Heart left ventricle (tissue), 16 donors: Measurements from ENCODE around the gene NACAD. TPM values are rescaled to one million over a fixed set of nuclear protein-coding genes. Genes with fewer than 3 reads are reported as not detected.

Experiments used
- ATAC-seq, 4 donors: fragments of 200-7000 bp; cut with Tn5 transposase; one replicate each; pipeline ENCODE4 v1.9.1; 2020 to 2022; ENCODE audit warnings: moderate library complexity in 4 of 4, mild to moderate bottlenecking in 3 of 4, moderate number of reproducible peaks in 1 of 4
- DNase-seq, 5 donors: peaks; one replicate each; pipeline ENCODE4 v3.0.0-alpha.2; 2020
- H3K27ac ChIP-seq, 12 donors: fragments of 200-600 bp; sonication (generic) in 4 of 12; one replicate each; pipeline versions ENCODE4 v1.5.0 to v1.8.0; 2016 to 2022; ENCODE audit warnings: mild to moderate bottlenecking in 2 of 12
- H3K27me3 ChIP-seq, 9 donors: fragments of 200-600 bp; sonication (generic) in 2 of 9; one replicate each; pipeline versions ENCODE4 v1.5.1 to v1.8.0; 2016 to 2022; ENCODE audit warnings: mild to moderate bottlenecking in 3 of 9
- H3K36me3 ChIP-seq, 9 donors: fragments of 200-600 bp; sonication (generic) in 2 of 9; one replicate each; pipeline versions ENCODE4 v1.5.0 to v1.8.0; 2018 to 2022; ENCODE audit warnings: mild to moderate bottlenecking in 2 of 9
- H3K4me1 ChIP-seq, 12 donors: fragments of 200-600 bp; sonication (generic) in 4 of 12; one replicate each; pipeline versions ENCODE4 v1.5.0 to v1.8.0; 2016 to 2022; ENCODE audit warnings: mild to moderate bottlenecking in 3 of 12
- H3K4me3 ChIP-seq, 12 donors: fragments of 200-600 bp; sonication (generic) in 4 of 12; one replicate each; pipeline versions ENCODE4 v1.5.0 to v1.8.0; 2017 to 2022; ENCODE audit warnings: mild to moderate bottlenecking in 9 of 12, moderate library complexity in 4 of 12
- H3K9me3 ChIP-seq, 12 donors: fragments of 200-600 bp; sonication (generic) in 4 of 12; one replicate each; pipeline versions ENCODE4 v1.5.0 to v1.8.0; 2016 to 2022; ENCODE audit warnings: mild to moderate bottlenecking in 1 of 12
- POLR2A ChIP-seq, 2 donors: fragments of 450-650 bp; IDR thresholded peaks; one replicate each; pipeline ENCODE4 v1.6.1; 2017; ENCODE audit warnings: antibody characterized with exemption in 2 of 2, mild to moderate bottlenecking in 2 of 2, moderate library complexity in 2 of 2
- WGBS, 4 donors: extraction: QIAGEN DNeasy Blood & Tissue Kit in 2 of 4; methylation state at CpG; one replicate each; pipeline versions ENCODE4 v1.1.5 to v1.1.7; 2013 to 2018; 5-methylcytosine and 5-hydroxymethylcytosine counted together
- intact Hi-C, 10 donors: fragments of 100-400 bp; cut with DNase I; formaldehyde crosslinking; loops; one replicate each; pipeline versions ENCODE4 v1.11.1 to v1.14.2; 2022
- polyA plus RNA-seq, 2 donors: library from polyadenylated mRNA; stranded (reverse); fragments of 200-250 nt; gene quantifications; one replicate each; pipeline ENCODE4 v1.2.3, GENCODE V29; 2013
- total RNA-seq, 9 donors: library from RNA; depleted of rRNA in 2 of 9; stranded (reverse); fragments of >200 nt in 2 of 9; fragmentation: NEBNext Ultra II Directional in 3 of 9; extraction: Animal tissue kit (Norgen Biotek cat#: 25700) in 3 of 9; gene quantifications; one replicate each; pipeline versions ENCODE4 v1.1.0 to v1.2.4, GENCODE V29; 2016 to 2023
- TF ChIP-seq, protein P1 (sequence below), 12 donors: fragments of 200-600 bp; sonication (generic) in 4 of 12; IDR thresholded peaks; one replicate each; pipeline versions ENCODE4 v1.5.0 to v1.8.0; 2018 to 2022; ENCODE audit warnings: antibody characterized with exemption in 12 of 12, mild to moderate bottlenecking in 5 of 12
- donor health status: ischemic (EF 13 %, LVEDD 7.1; RV severe dilation, severe dysfunction).
- donor health status: healthy with polysubstance abuse.
- donor health status: DM: no; HTN: yes; CAD: no.
- donor health status: DM: no; HTN: no; CAD: no.
- donor health status: ischemic (EF 25% LVEDD 6.9; RV normal size, moderate dysfunction).
- donor health status: ischemic (EF 25% LVEDD 5.7; RV mildly dilated, moderate dysfunction).
- donor health status: healthy.
- donor health status: DM: yes; HTN: yes; CAD: no.
- donor health status: ischemic (EF 35%, LVEDD 5.7; RV mildly dilated, moderate dysfunction).
- donor health status: nonischemic (EF 11% LVEDD 7.7; RV severe dilation, severe dysfunction).
- donor health status: DM: yes; HTN: yes; CAD: no.
- donor health status: PGD.
- donor health status: ischemic (EF 29% LVEDD 5.4; RV normal size, mild dysfunction).
- donor health status: nonischemic (EF 23%, LVEDD 6.1; RV moderate dilation, normal function).

The NACAD gene
- total and polyA plus RNA-seq, 11 donors, result 1.9 to 16.3 (median 5.3) TPM

DNA sequence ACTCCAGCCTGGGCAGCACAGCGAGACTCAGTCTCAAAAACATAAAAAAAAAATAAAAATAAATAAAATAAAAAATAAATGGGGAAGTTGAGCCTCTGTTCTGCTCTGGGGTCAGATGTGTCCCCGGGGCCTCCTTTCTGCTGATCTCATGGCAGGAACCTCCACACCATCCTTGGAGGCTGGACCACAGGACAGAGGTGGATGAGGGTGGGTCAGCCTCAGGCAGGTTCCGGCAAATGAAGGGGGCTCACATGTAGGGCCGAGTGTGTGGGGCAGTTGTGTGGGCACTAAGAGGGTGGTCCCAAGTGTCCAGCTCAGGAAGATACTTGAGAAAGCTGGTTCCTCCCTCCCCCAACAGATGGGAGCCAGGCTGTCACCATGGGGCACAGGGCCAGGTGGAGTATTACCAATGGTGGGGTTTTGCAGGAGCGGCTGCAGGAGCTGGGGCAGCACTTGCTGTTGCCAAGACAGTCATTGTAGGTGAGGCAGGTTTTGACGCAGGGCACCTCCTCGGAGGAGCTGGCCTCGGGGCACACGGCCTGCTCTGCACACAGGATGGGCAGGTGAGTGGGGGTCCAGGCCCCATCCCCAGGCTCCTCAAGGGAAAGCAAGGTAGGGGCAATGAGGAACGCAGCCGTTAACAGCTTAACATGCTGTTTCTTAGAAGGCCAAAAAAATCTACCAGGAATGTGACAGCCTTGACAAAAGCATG, 36.6 kb upstream of the NACAD start:
- H3K9me3 ChIP-seq, result no peaks in the 10 kb centered on the region
- TF ChIP-seq POLR2A (IDR thresholded peaks at IDR 0.05), result no peak
- ATAC-seq (no peak), DNase-seq (no peak)
- no peaks in the 10 kb centered on the region for H3K27me3 ChIP-seq
- no peaks in the 10 kb centered on the region for H3K4me1 ChIP-seq
- no peak overlapping the region for H3K4me3 ChIP-seq
- intact Hi-C loops, result no loop called here
- H3K36me3 ChIP-seq, result no peaks in the 10 kb centered on the region
- no peak overlapping the region for H3K27ac ChIP-seq
- 93 to 98% (median 95%) methylated on average over 10 to 11 of the region's 11 CpGs for WGBS, 4 donors

- H3K27ac ChIP-seq, result no peak overlapping the region
- no peaks in the 10 kb centered on the region for H3K36me3 ChIP-seq
- DNase-seq (no peak), ATAC-seq (no peak)
- no peaks in the 10 kb centered on the region for H3K27me3 ChIP-seq
- no peaks in the 10 kb centered on the region for H3K9me3 ChIP-seq
- no peaks in the 10 kb centered on the region for H3K4me1 ChIP-seq
- TF ChIP-seq, protein P1, sequence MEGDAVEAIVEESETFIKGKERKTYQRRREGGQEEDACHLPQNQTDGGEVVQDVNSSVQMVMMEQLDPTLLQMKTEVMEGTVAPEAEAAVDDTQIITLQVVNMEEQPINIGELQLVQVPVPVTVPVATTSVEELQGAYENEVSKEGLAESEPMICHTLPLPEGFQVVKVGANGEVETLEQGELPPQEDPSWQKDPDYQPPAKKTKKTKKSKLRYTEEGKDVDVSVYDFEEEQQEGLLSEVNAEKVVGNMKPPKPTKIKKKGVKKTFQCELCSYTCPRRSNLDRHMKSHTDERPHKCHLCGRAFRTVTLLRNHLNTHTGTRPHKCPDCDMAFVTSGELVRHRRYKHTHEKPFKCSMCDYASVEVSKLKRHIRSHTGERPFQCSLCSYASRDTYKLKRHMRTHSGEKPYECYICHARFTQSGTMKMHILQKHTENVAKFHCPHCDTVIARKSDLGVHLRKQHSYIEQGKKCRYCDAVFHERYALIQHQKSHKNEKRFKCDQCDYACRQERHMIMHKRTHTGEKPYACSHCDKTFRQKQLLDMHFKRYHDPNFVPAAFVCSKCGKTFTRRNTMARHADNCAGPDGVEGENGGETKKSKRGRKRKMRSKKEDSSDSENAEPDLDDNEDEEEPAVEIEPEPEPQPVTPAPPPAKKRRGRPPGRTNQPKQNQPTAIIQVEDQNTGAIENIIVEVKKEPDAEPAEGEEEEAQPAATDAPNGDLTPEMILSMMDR (IDR thresholded peaks at IDR 0.05), result no peak
- TF ChIP-seq POLR2A (IDR thresholded peaks at IDR 0.05), result no peak
- WGBS, 4 donors, result 65 to 78% (median 71%) methylated on average over 10 to 12 of the region's 12 CpGs
- H3K4me3 ChIP-seq, result no peak overlapping the region
- intact Hi-C loops, result no loop called here
These were observed 35.3 kb upstream of the NACAD start for GRCh38 chr7:45123913-45124710.

- Histone ChIP-seq H3K4me1 (no peaks in the 10 kb centered on the region), H3K36me3 (no peaks in the 10 kb centered on the region), H3K4me3 (no peak overlapping the region), H3K27ac (no peak overlapping the region), H3K27me3 (no peaks in the 10 kb centered on the region), H3K9me3 (no peaks in the 10 kb centered on the region)
- intact Hi-C loops, result no loop called here
- no peak for TF ChIP-seq POLR2A (IDR thresholded peaks at IDR 0.05)
- TF ChIP-seq, protein P1 (IDR thresholded peaks at IDR 0.05), result no peak
- WGBS, 4 donors, result 73 to 79% (median 74%) methylated on average over 15 to 16 of the region's 16 CpGs
- ATAC-seq (peak in 1 of 4 donors; percentile 9), DNase-seq (no peak)
These were observed 34.4 kb upstream of the NACAD start for GRCh38 chr7:45122975-45123860.

- Histone ChIP-seq H3K4me3 (no peak overlapping the region), H3K27ac (no peak overlapping the region), H3K36me3 (no peaks in the 10 kb centered on the region), H3K9me3 (no peaks in the 10 kb centered on the region), H3K4me1 (no peaks in the 10 kb centered on the region), H3K27me3 (no peaks in the 10 kb centered on the region)
- 90 to 98% (median 96%) methylated on average over 3 of the region's 3 CpGs for WGBS, 4 donors
- intact Hi-C loops, result loop anchor here in 4 of 10 donors (5.0 to 10.0 kb wide), 5 partner anchors 152 to 545 kb away; partner anchors contain the start of genes DDX56 (in 1 of the 4), PURB (in 1 of the 4) and TMED4 (in 1 of the 4)
- ATAC-seq, result no peak
- TF ChIP-seq, protein P1 (IDR thresholded peaks at IDR 0.05), result no peak
- TF ChIP-seq POLR2A (IDR thresholded peaks at IDR 0.05), result no peak
- DNase-seq, result no peak
These were observed 30.8 kb upstream of the NACAD start for GRCh38 chr7:45119550-45119949.
